Activated CD8-positive, alpha-beta memory T cell treated with anti-CD3 and anti-CD28 coated beads for 36 hours (primary cell): ENCODE data around the gene RARS1. TPM values are rescaled to one million over a fixed set of nuclear protein-coding genes. Genes with fewer than 3 reads are reported as not detected.
"Not testable (repeated sequence)": the region's sequence is repeated elsewhere in the genome, so short reads cannot be mapped to it uniquely, and the experiment has no call there.

Experiments used
- CTCF ChIA-PET: fragments of 350-600 bp; sonication (Branson Sonifier 250); formaldehyde crosslinking; loops from one replicate; lab custom pipeline; 2021; ENCODE audit warnings: antibody characterized with exemption; lab: Charles Lee
- POLR2A ChIA-PET: fragments of 350-600 bp; sonication (Branson Sonifier 250); formaldehyde crosslinking; loops from one replicate; lab custom pipeline; 2021; ENCODE audit warnings: antibody characterized with exemption; lab: Charles Lee
- total RNA-seq, 2 experiments: library from RNA; stranded (reverse); gene quantifications; one replicate each; pipeline ENCODE4 v1.2.3, GENCODE V29; 2021

The RARS1 gene
- total RNA-seq, 2 experiments from 2014 or later: 138 to 147 TPM

DNA sequence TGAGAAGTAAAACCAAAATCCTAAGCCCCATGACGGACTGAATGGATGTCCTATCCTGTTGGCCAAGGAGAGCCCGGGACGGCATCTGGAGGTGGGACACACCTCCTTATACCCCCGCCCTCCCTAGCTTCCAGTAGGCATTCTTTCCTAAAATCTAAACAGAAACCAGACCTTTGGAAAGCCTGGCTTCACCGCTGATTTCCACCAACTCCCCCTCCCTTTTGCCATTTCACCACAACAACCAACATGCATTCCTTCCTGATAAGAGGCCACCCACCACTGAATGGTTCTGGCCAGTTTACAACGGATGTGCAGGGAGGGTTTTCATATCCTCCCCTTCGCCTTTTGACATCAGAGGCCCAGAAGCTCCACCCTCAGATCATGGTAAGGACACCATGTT, 9.2 kb upstream of the RARS1 start:
- ChIA-PET POLR2A (no interaction called here), CTCF (no interaction called here)

DNA sequence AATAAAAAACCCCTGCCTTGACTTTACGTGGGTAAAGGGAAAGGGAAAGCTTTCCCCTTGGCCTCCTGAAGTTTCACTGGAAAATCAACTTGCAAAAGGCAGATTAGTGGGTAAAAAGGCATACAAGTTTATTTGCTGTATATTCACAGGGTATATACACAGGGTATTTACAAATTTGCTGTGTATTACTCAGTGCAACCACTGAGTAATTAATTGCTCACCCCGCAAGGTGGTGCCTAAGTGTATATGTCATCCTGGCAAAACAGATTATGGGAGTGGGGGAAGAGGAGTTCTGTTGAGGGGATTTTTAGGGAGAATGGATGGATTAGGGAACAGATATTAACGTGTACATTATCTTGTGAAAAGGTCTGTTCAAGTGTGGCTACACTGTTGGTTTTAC, 7.1 kb upstream of the RARS1 start:
- POLR2A ChIA-PET: no interaction called here
- CTCF ChIA-PET: no interaction called here

DNA sequence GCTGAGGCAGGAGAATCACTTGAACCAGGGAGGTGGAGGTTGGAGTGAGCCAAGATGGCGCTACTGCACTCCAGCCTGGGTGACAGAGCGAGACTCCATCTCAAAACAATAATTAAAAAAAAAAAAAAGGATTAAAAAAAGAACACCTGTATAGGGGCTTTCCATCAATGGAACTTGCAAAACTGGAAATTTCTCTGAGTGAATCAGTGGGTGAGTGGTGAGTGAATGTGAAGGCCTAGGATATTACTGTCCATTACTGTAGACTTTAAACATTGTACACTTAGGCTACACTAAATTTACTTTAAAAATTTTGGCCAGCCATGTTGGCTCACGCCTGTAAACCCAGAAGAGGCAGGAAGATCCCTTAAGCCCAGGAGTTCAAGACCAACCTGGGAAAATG, 5.7 kb upstream of the RARS1 start:
- ChIA-PET POLR2A (no interaction called here), CTCF (no interaction called here)

DNA sequence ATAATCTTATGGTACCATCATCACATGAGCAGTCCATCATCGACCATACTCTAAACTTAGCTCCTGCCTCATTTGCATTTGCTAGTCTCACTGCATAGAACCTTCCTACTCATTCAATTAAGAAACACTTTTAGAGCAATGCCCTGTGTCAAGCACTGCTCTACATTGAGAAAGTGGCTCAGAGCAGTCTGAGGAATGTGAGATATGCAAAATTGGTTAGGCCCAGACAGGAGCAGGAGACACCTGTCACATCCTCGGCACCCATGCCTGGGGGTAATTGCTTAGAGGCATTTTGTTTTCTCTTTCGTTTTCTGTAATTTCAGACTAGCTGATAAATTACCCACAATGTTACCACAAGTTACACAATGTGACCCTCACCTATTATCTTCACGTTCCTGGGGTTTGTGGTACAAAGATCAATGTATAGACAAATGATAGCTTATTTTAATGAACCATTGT, 4.9 kb upstream of the RARS1 start:
- ChIA-PET CTCF (no interaction called here), POLR2A (no interaction called here)

DNA sequence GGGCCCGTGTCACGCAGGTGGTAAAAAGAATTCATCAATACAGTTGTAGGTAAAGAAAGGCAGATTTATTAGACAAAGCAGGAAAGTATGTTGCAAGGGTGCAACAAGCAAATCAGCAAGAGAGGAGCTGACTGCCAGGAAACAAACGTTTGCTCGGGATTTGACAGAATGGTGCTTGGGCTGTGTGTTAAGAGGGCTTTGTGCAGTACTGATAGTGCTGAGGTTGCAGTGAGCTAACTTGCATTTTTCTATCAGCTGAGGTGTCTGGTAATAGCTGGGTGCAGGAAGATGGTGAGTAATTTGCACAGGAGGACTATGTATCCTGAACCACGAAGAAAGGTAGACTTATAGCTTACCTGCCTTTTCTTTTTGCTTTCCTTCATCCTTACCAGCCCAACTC, 3.9 kb upstream of the RARS1 start:
- CTCF ChIA-PET: no interaction called here
- POLR2A ChIA-PET: no interaction called here

DNA sequence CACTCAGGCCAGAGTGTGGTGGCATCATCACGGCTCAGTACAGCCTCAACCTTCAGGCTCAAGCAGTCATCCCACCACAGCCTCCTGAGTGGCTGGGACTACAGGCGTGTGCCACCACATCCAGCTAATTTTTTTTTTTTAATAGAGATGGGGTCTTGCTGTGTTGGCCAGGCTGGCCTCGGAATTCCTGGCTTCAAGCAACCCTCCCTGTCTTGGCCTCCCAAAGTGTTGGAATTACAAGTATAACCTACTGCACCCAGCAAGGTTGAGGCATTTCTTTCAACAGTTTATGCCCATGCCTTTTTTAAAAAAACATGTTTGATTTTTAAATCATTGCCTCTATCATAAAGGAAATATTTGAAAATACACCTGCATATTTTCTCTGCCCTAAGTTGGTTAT, 2.8 kb downstream of the RARS1 start:
- ChIA-PET CTCF (no interaction called here), POLR2A (no interaction called here)

DNA sequence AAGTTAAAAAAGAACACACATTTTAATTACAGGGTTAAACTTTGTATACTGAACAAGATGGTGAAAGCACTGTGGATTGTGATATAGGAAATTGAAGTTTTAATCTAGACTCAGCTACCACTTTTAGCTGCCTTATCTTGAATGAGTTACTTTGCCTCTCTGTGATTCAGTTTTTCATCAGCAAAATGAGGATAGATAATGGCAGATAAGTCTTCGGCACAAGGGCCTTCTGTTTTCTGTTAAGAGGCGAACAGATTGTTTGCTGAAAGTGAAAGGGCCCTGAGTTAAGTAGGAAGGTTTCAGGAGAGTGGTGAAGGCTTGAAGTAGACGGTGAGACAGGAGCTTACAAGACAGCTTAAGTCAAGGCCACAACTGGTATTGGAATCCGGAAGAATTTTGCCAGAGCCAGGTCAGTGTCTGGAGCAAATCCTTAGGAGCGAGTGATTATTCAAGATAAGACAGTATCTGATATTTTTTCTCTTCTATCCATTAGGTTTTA, 7.8 kb downstream of the RARS1 start:
- ChIA-PET CTCF (no interaction called here), POLR2A (no interaction called here)

DNA sequence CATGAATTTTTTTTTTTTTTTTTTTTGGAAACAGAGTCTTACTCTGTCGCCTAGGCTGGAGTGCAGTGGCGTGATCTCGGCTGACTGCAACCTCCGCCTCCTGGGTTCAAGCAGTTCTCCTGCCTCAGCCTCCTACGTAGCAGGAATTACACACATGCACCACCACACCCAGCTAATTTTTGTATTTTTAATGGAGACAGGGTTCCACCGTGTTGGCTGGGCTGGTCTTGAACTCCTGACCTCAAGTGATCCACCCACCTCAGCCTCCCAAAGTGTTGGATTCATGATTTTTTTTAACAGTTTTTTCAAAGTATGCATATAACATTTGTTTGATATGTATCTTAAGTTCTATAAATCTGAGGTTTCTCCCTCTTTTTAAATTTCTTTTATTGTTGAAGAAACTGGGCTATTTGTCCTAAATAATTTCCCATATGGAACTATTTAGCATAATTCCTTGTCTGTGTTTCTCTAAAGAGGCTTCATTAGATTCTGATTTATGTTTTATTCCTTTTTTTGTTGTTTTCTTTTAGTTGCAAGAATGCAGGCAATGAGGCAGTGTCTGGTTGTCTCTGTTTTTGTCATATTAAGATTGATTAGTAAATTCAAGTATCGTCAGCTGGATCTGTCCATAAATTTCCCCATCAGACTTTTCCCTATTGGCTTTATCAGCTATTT, 16.4 kb downstream of the RARS1 start:
- CTCF ChIA-PET: no interaction called here
- POLR2A ChIA-PET: interaction anchor here (0.7 kb wide), 1 partner anchor 19 kb away, joined by 10 read pairs; no protein-coding TSS in a partner anchor

DNA sequence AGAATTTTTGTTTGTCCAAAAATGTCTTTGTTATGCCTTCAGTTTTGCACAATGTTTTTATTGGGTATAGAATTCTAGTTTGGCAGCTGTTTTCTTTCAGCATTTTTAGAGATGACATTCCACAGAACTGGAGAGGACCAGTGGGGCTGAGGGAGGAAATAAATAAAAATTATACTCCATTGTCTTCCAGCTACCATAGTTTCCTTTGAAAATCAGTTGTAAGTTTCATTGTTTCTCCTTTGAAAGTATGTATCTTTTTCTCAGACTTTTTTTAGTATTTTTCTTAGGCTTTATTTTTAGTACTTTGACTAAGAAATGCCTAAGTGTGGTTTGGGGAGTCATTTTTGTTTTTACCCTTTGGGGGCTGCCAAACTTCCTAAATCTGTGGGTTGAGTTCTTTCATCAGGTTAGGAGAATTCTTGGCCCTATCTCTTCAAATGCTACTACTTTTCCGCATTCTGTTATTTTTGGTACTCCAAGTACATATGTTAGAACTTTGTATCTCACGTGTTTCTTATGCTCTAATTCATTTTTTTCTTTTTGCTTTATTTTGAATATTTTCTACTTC, 27.7 kb downstream of the RARS1 start:
- CTCF ChIA-PET: no interaction called here
- POLR2A ChIA-PET: no interaction called here

DNA sequence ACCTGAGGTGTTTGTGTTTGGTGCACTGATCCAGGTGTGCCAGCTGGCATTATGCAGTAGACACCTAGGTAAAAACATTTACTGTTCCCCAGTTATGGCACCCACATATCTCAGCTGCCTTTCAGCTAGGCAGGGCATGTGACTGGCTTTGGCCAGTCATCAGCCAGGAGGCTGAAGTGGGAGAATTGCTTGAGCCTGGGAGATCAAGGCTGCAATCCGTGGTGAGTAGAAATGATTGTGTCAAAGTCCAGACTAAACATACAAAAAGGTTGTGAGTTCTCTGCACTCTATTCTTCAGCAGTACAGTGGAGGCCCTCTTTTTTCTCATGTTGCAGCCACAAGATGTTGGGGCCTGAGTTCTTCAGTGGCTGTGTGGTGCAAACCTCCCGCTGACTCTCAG, 39.6 kb downstream of the RARS1 start:
- CTCF ChIA-PET: no interaction called here
- POLR2A ChIA-PET: interaction anchor here (0.6 kb wide), 1 partner anchor 373 kb away, joined by 5 read pairs; no protein-coding TSS in a partner anchor

DNA sequence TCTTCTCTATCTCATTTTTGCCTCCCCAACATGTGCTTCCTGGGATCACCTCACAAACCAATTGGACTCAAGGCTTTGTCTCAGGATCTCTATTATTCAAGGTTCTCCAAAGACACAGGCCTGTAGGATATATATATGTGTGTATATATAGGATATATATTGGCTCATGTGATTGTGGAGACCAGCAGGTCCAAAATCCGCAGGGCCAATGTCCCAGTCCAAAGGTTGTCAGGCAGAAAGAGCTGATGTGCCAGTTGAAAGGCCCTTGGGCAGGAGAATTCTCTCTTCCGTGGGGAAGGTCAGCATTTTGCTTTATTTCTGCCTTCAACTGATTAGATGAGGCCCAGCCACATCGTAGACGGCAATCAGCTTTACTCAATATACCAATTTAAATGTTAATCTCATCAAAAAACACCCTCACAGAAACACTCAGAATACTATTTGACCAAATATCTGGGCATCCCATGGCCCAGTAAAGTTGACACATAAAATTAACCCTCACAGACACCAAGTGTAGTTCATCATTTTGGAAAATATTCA, 41.6 kb downstream of the RARS1 start:
- POLR2A ChIA-PET: no interaction called here
- CTCF ChIA-PET: no interaction called here

DNA sequence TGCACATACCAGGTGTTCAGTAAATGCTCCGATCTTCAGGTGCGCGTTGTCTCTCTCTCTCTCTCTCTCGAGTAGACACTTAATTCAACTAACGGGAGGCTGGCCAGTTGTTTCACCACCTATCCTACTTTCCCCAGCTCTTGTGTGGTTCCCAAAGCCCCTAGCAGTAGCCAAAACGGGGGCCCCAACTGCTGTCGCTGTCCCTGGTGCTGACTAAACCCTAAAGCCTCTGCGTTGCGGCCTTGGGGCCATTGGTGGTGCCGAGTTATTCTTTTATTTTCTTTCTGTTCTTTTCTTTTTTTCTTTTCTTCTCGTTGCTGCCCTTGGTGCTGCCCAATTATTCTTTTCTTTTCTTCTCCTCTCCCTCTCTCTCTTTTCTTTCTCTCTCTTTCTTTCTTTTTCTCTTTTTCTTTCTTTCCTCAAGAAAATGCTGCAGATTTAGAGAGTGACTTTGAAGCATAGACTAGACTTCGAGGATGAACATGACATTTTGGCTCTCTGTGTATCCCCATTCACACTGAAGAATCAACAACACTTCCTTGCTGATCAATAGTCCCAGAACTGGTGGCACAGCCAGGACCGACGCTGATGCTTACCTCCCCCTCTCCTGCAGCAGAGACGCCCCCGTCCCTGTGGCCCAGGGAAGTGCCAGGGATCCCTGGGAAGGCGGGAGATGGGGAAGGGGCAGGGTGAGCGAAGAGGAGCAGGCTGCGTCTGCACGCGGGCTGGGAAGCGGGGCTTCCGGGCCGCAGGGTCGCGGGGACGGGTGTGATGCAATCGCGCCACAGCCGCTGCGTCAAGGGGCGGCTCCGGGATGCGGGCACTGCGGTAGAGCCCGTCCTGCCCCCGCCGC, 42.5 kb downstream of the RARS1 start, which contains the start of gene FBLL1:
FBLL1 (plus strand) TSS at position 785 of the 853 bp plus-strand sequence. CDS start 200 bp downstream, outside the sequence.
- CTCF ChIA-PET: no interaction called here
- POLR2A ChIA-PET: no interaction called here

DNA sequence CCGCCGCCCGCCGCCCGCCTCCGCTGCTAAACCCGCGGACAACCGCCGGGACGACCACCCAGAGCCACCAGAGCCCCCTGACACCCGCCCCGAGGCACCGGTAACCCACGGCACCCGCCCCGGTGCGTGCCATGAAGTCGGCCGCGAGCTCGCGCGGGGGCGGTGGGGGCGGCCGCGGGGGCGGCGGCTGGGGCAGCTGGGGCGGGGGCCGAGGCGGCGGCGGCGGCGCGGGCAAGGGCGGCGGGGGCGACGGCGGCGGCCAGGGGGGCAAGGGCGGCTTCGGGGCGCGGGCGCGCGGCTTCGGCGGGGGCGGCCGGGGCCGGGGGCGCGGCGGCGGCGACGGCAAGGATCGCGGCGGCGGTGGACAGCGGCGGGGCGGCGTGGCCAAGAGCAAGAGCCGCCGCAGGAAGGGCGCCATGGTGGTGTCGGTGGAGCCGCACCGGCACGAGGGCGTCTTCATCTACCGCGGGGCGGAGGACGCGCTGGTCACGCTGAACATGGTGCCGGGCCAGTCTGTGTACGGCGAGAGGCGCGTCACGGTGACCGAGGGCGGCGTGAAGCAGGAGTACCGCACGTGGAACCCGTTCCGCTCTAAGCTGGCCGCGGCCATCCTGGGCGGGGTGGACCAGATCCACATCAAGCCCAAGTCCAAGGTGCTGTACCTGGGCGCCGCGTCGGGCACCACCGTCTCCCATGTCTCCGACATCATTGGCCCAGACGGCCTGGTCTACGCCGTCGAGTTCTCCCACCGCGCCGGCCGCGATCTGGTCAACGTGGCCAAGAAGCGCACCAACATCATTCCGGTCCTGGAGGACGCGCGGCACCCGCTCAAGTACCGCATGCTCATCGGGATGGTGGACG, 43.3 kb downstream of the RARS1 start:
- CTCF ChIA-PET: no interaction called here
- POLR2A ChIA-PET: no interaction called here

DNA sequence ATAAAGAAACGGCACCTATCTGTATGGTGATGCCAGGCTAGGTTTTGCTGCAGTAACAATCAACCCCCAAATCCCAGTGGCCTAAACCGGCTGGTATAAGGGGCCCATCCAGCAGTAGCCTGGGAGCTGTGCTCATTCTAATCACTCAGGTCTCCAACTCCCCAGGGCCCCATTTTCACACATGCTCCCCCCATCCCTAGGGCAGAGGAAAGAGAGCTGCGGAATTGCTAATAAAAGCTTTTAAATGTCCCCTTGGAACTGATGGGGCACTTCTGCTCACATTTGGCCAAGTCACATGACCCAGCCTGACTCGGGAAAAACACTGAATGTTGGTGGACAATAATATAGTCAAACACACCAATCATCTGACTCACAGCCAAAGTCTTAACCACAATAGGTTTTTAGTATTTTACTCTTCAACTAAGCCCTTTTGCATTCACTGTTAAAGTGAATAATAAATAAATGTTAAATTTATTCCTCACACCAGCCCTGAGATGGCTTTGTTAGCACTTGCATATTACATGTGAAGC, 44.4 kb downstream of the RARS1 start:
- ChIA-PET POLR2A (no interaction called here), CTCF (no interaction called here)

DNA sequence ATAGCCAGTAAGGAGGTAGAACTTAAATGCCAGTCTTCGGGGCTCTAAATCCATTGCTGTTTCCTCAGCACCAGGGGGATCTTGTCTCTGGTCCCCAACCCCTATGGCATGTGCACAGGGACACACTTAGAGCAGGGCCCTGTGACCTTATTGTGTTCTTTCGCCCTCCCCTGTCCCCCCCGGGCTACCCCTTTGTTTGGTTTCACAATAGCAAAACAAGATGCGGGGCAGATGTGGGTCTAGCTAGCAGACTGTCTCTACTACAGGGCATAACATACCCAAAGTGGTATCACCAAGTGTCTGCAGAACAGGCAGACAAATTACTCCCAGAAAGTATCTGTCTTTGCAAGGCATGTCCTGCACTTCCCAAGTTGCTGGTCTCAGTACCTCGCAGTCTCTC, 44.9 kb downstream of the RARS1 start:
- CTCF ChIA-PET: no interaction called here
- POLR2A ChIA-PET: no interaction called here

DNA sequence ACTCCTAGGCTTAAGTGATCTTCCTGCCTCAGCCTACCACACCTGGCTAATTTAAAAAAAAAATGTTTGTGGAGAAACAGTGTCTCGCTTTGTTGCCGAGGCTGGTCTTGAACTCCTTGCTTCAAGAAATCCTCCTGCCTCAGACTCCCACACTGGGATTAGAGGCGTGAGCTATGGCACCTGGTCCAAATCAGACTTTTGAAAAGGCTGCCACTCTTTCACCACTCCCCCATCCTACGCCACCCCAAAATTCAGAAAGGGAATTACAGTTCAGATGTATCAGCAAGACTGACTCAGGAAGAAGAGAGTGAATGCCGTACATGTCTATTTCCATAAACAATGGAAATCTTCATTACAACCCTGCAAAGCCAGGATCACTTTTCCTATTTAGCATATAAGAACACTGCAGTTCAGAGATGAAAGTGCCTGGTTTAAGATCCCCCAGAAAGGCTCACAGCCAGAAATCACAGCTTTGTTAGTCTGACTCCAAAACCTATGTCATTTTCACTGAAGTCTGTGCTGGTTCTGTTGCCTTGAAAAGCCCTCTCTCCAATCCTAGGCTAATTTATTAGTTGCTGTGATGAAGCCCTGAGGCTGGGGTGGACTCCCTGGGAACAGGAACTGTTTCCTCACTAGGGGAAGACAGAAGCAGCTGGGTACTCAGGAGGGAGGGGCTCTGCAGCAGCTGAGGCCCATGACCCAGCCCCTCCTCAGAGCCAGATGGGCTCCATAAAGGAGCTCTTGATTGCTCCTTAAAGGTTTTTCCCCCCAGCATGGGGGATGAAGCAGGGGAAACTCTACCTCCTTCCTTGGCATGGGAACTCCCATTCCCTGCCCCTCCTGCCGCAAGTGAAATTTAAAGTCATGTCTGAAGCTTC, 46.0 kb downstream of the RARS1 start:
- CTCF ChIA-PET: no interaction called here
- POLR2A ChIA-PET: no interaction called here

DNA sequence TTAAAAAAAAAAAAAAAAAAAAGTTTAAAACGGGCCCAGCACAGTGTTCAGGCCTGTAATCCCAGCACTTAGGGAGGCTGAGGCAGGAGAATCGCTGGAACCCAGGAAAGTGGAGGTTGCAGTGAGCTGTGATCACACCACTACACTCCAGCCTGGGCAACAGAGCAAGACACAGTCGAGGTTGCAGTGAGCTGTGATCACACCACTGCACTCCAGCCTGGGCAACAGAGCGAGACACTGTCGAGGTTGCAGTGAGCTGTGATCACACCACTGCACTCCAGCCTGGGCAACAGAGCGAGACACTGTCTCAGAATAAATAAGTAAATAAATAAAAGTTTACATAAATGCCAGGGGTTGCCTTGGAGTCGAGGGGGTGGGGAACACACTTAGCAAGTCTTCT, 48.1 kb downstream of the RARS1 start:
- CTCF ChIA-PET, POLR2A ChIA-PET: not testable (repeated sequence)

DNA sequence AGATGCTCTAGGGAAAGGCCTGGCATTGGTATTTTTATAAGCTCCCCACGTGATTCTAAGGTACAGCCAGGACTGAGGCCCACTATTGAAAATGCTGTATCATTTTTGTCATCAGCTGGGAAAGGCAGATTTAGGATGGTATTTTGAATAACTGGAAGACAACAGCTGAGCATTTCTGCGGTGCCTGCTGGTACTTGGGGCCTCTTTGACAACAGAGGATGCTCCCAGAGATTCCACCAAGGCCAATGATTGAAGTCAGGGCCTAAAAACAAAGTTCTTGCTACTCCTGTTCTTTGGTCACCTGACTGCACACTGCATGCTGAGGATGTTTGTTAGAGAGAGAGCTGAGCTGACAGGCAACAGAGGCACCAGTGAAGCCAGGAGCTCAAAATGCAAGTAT, 50.9 kb downstream of the RARS1 start:
- ChIA-PET POLR2A (no interaction called here), CTCF (no interaction called here)
